H1 (cell line): ENCODE measurements around the gene TAF11L4. TPM values are rescaled to one million over a fixed set of nuclear protein-coding genes. Genes with fewer than 3 reads are reported as not detected.

Experiments used
- CTCF ChIA-PET: fragments of 300-600 bp; sonication (Branson Sonifier 250); formaldehyde crosslinking; loops from one replicate; lab custom pipeline; 2021; ENCODE audit not compliant: partially characterized antibody; lab: Charles Lee
- POLR2A ChIA-PET: fragments of 300-600 bp; sonication (Branson Sonifier 250); formaldehyde crosslinking; loops from one replicate; lab custom pipeline; 2021; ENCODE audit warnings: inconsistent platforms; ENCODE audit not compliant: partially characterized antibody; lab: Charles Lee
- DNase-seq, 2 experiments: peaks; one replicate each; pipeline versions ENCODE4 v3.0.0 to v3.0.0-alpha.2; 2010 to 2022; ENCODE audit warnings: low spot score in 2 of 2, low read depth in 1 of 2, mixed read lengths in 1 of 2
- FAIRE-seq: peaks from 2 replicates; lab custom pipeline; 2011; peaks lifted over from hg19 to GRCh38; lab: Jason Lieb, UNC
- H2AFZ ChIP-seq: 2 replicates; pipeline ENCODE4 v1.8.1; 2012; ENCODE audit warnings: low read length, inconsistent platforms
- H2AK5ac ChIP-seq: 2 replicates; pipeline ENCODE4 v1.6.1; 2013; ENCODE audit warnings: low read depth, low read length
- H2BK120ac ChIP-seq: replicated peaks from 2 replicates; pipeline ENCODE3; 2013; ENCODE audit warnings: low read depth, low read length, inconsistent platforms
- H2BK12ac ChIP-seq: 2 replicates; pipeline ENCODE4 v1.6.1; 2013; ENCODE audit warnings: low read depth, low read length
- H2BK15ac ChIP-seq: 2 replicates; pipeline ENCODE4 v1.6.1; 2013; ENCODE audit warnings: low read length
- H2BK20ac ChIP-seq: 2 replicates; pipeline ENCODE4 v1.6.1; 2013; ENCODE audit warnings: low read length
- H2BK5ac ChIP-seq: 2 replicates; pipeline ENCODE4 v1.6.1; 2013; ENCODE audit warnings: low read depth, low read length
- H3K14ac ChIP-seq: 2 replicates; pipeline ENCODE4 v1.6.1; 2013; ENCODE audit warnings: inconsistent platforms; ENCODE audit not compliant: insufficient read length
- H3K18ac ChIP-seq: 2 replicates; pipeline ENCODE4 v1.6.1; 2013; ENCODE audit warnings: low read length; ENCODE audit errors: extremely low read depth
- H3K23ac ChIP-seq: 2 replicates; pipeline ENCODE4 v1.6.1; 2013; ENCODE audit warnings: inconsistent platforms; ENCODE audit not compliant: insufficient read length
- H3K23me2 ChIP-seq: 2 replicates; pipeline ENCODE4 v1.6.1; 2013; ENCODE audit warnings: low read depth, low read length
- H3K27ac ChIP-seq: 2 replicates; pipeline ENCODE4 v1.6.1; 2011; ENCODE audit warnings: low read depth, low read length, inconsistent platforms
- H3K27me3 ChIP-seq, 4 experiments: replicated peaks in 1 of 4; 1 replicate in 1 of 4; 2 replicates in 3 of 4; pipeline versions ENCODE4 v1.6.1 to v1.8.1; 2011 to 2013; ENCODE audit warnings: low read length in 3 of 4, mild to moderate bottlenecking in 3 of 4, inconsistent platforms in 2 of 4, mixed read lengths in 2 of 4, moderate library complexity in 1 of 4; ENCODE audit not compliant: control insufficient read depth in 3 of 4, insufficient read depth in 3 of 4; ENCODE audit errors: extremely low read depth in 1 of 4
- H3K36me3 ChIP-seq, 4 experiments: 2 replicates each; pipeline versions ENCODE4 v1.6.1 to v1.8.1; 2011 to 2013; ENCODE audit warnings: mild to moderate bottlenecking in 4 of 4, low read length in 3 of 4, moderate library complexity in 2 of 4, control low read depth in 1 of 4, inconsistent platforms in 1 of 4; ENCODE audit not compliant: insufficient read depth in 4 of 4, control insufficient read depth in 2 of 4
- H3K4ac ChIP-seq: replicated peaks from 2 replicates; pipeline ENCODE3; 2013; ENCODE audit warnings: low read length, low read depth, mixed read lengths, inconsistent platforms; ENCODE audit not compliant: insufficient read length
- H3K4me1 ChIP-seq, 4 experiments: replicated peaks in 1 of 4; 1 replicate in 1 of 4; 2 replicates in 3 of 4; pipeline versions ENCODE4 v1.6.1 to v1.8.1; 2011 to 2013; ENCODE audit warnings: low read length in 3 of 4, inconsistent platforms in 2 of 4, mixed read lengths in 1 of 4; ENCODE audit not compliant: insufficient read depth in 4 of 4, control insufficient read depth in 3 of 4
- H3K4me2 ChIP-seq, 2 experiments: 2 replicates each; pipeline versions ENCODE4 v1.6.1 to v1.8.1; 2011 to 2013; ENCODE audit warnings: low read depth in 2 of 2, low read length in 2 of 2, control low read depth in 1 of 2, inconsistent platforms in 1 of 2, mild to moderate bottlenecking in 1 of 2; ENCODE audit not compliant: insufficient read depth in 1 of 2
- H3K4me3 ChIP-seq, 4 experiments: fragments of 200-600, 300-600 bp in 1 of 4; sonication (generic), shearing (Covaris generic), sonication (Bioruptor Twin) in 1 of 4; 2 replicates each; pipeline versions ENCODE4 v1.5.1 to v1.8.1; 2011 to 2016; ENCODE audit warnings: low read length in 4 of 4, low read depth in 3 of 4, control low read depth in 2 of 4, inconsistent platforms in 2 of 4, mild to moderate bottlenecking in 2 of 4, mixed read lengths in 1 of 4, moderate library complexity in 1 of 4; ENCODE audit not compliant: insufficient read depth in 2 of 4; ENCODE audit errors: extremely low read depth in 1 of 4
- H3K56ac ChIP-seq: replicated peaks from 2 replicates; pipeline ENCODE3; 2013; ENCODE audit warnings: low read depth, mild to moderate bottlenecking, mixed read lengths, low read length, inconsistent platforms; ENCODE audit not compliant: insufficient read length
- H3K79me1 ChIP-seq: 2 replicates; pipeline ENCODE4 v1.6.1; 2013; ENCODE audit warnings: low read depth, low read length, control low read depth
- H3K79me2 ChIP-seq, 2 experiments: 2 replicates each; pipeline versions ENCODE4 v1.6.1 to v1.8.1; 2012 to 2013; ENCODE audit warnings: low read length in 2 of 2, mild to moderate bottlenecking in 2 of 2, inconsistent platforms in 1 of 2; ENCODE audit not compliant: insufficient read depth in 2 of 2, control insufficient read depth in 1 of 2
- H3K9ac ChIP-seq, 4 experiments: replicated peaks in 1 of 4; 1 replicate in 1 of 4; 2 replicates in 3 of 4; pipeline versions ENCODE4 v1.6.1 to v1.8.1; 2011 to 2013; ENCODE audit warnings: low read depth in 3 of 4, low read length in 3 of 4, control low read depth in 2 of 4, mild to moderate bottlenecking in 2 of 4, moderate library complexity in 2 of 4, inconsistent platforms in 1 of 4; ENCODE audit errors: extremely low read depth in 1 of 4
- H3K9me3 ChIP-seq, 2 experiments: 2 replicates each; pipeline versions ENCODE4 v1.6.1 to v1.8.1; 2012 to 2013; ENCODE audit warnings: mild to moderate bottlenecking in 2 of 2, moderate library complexity in 2 of 2, control low read depth in 1 of 2, inconsistent platforms in 1 of 2, low read depth in 1 of 2, low read length in 1 of 2, mixed read lengths in 1 of 2; ENCODE audit not compliant: insufficient read depth in 2 of 2
- H4K20me1 ChIP-seq, 2 experiments: replicated peaks in 1 of 2; 2 replicates each; pipeline versions ENCODE3 to v1.8.1; 2011 to 2013; ENCODE audit warnings: inconsistent platforms in 2 of 2, low read length in 2 of 2, mild to moderate bottlenecking in 1 of 2; ENCODE audit not compliant: insufficient read depth in 2 of 2, control insufficient read depth in 1 of 2
- H4K5ac ChIP-seq: 2 replicates; pipeline ENCODE4 v1.6.1; 2013; ENCODE audit warnings: low read length, low read depth, mixed read lengths, inconsistent platforms; ENCODE audit not compliant: insufficient read length
- H4K8ac ChIP-seq: 2 replicates; pipeline ENCODE4 v1.8.0; 2013; ENCODE audit warnings: mild to moderate bottlenecking, moderate library complexity, low read length, inconsistent platforms; ENCODE audit not compliant: insufficient read depth; ENCODE audit errors: extremely low read depth
- H4K91ac ChIP-seq: replicated peaks from 2 replicates; pipeline ENCODE3; 2013; ENCODE audit warnings: low read length, mixed read lengths, inconsistent platforms; ENCODE audit not compliant: insufficient read length
- ATF3 ChIP-seq: IDR thresholded peaks from 2 replicates; pipeline ENCODE4 v1.6.1; 2011; ENCODE audit warnings: low read depth, mild to moderate bottlenecking, low read length; ENCODE audit not compliant: insufficient read depth
- HDAC2 ChIP-seq, 2 experiments: fragments of 300-600 bp in 1 of 2; sonication (generic) in 1 of 2; IDR thresholded peaks; 2 replicates each; pipeline ENCODE4 v1.6.1; 2011 to 2012; ENCODE audit warnings: low read depth in 2 of 2, low read length in 2 of 2, mild to moderate bottlenecking in 2 of 2, moderate library complexity in 2 of 2, borderline replicate concordance in 1 of 2, inconsistent platforms in 1 of 2
- JUN ChIP-seq: IDR thresholded peaks from 2 replicates; pipeline ENCODE4 v1.6.1; 2011; ENCODE audit warnings: low read depth, mild to moderate bottlenecking, improper control_type of control experiment, low read length
- RFX5 ChIP-seq: IDR thresholded peaks from 2 replicates; pipeline ENCODE4 v1.6.1; 2011; ENCODE audit warnings: low read depth, low read length, improper control_type of control experiment, borderline replicate concordance
- TEAD4 ChIP-seq: IDR thresholded peaks from 2 replicates; pipeline ENCODE4 v1.6.1; 2012; ENCODE audit warnings: low read depth, low read length, inconsistent platforms, mixed read lengths
- ZNF274 ChIP-seq: IDR thresholded peaks from 2 replicates; pipeline ENCODE4 v1.7.0; 2012; ENCODE audit warnings: low read length, borderline replicate concordance; ENCODE audit errors: extremely low read depth
- WGBS, 2 experiments: shearing (Covaris generic) in 1 of 2; methylation state at CpG; one replicate each; pipeline versions ENCODE4 v1.1.6 to v1.1.7; 2013 to 2015; ENCODE audit warnings: low lambda C conversion rate in 2 of 2, mixed read lengths in 2 of 2, inconsistent platforms in 1 of 2, low coverage in 1 of 2, missing lambda C conversion rate in 1 of 2; ENCODE audit not compliant: insufficient replicate concordance in 2 of 2, insufficient coverage in 1 of 2, insufficient read length in 1 of 2; ENCODE audit errors: extremely low coverage in 1 of 2, missing lambda C conversion rate in 1 of 2; 5-methylcytosine and 5-hydroxymethylcytosine counted together
- polyA plus RNA-seq, 7 experiments: library from polyadenylated mRNA; depleted of rRNA in 3 of 7; stranded (reverse) in 5 of 7; unstranded in 2 of 7; fragments of >200 nt in 5 of 7; fragments of 200-250 nt in 2 of 7; gene quantifications; 1 replicate in 5 of 7; 2 replicates in 1 of 7; 4 replicates in 1 of 7; pipeline versions ENCODE4 v1.2.1 to v1.2.3, GENCODE V29; 2011 to 2013; ENCODE audit warnings: missing spikeins in 2 of 7, mixed read lengths in 2 of 7
- total RNA-seq: library from RNA; stranded (reverse); fragmentation: NEBNext Ultra II Directional; extraction: Animal tissue kit (Norgen Biotek cat#: 25700); gene quantifications from 2 replicates; pipeline ENCODE4 v1.2.1, GENCODE V29; 2021

TAF11L4 gene
- total and polyA plus RNA-seq, 2 of the 8 experiments (the other 6 are each of a cell fraction or from before 2014, with no cell fraction given): not detected

GRCh38 chr5:17477573-17478265 is 43.9 kb upstream of the TAF11L4 start:
- Histone ChIP-seq H3K23me2 (no peaks in the 10 kb centered on the region), H3K9ac (no peak overlapping the region), H2BK20ac (no peak overlapping the region), H3K4me1 (no peaks in the 10 kb centered on the region), H3K79me1 (no peaks in the 10 kb centered on the region), H4K91ac (no peak overlapping the region), H3K18ac (no peak overlapping the region), H3K36me3 (no peaks in the 10 kb centered on the region), H2BK12ac (no peak overlapping the region), H3K79me2 (no peaks in the 10 kb centered on the region), H3K23ac (no peak overlapping the region), H3K4ac (no peak overlapping the region), H3K56ac (no peak overlapping the region), H3K4me3 (no peak overlapping the region), H3K14ac (no peak overlapping the region), H2BK120ac (no peak overlapping the region)
- WGBS, 2 experiments: 95% methylated on average over 7 of the region's 7 CpGs; no CpG with 5 or more reads in 1 of the 2 experiments
- POLR2A ChIA-PET: no interaction called here
- DNase-seq: no peak
- TF ChIP-seq TEAD4 (no peak), ZNF274 (no peak), RFX5 (no peak), ATF3 (no peak), JUN (no peak), HDAC2 (IDR thresholded peaks at IDR 0.05; ENCODE audit: borderline replicate concordance in 1 of 2, low read depth in 2 of 2, low read length in 2 of 2) (no peak)
- TF ChIP-seq, all 59 proteins: peak for 0
- Histone ChIP-seq H4K20me1 (no peaks in the 10 kb centered on the region), H3K4me2 (no peak overlapping the region), H2BK15ac (no peak overlapping the region), H4K5ac (no peak overlapping the region), H3K9me3 (no peaks in the 10 kb centered on the region), H3K27me3 (no peaks in the 10 kb centered on the region), H2AFZ (0 out of 2 replicates have a peak overlapping the region, but pooled peaks have one; percentile 79), H4K8ac (no peak overlapping the region), H2BK5ac (no peak overlapping the region), H2AK5ac (no peak overlapping the region), H3K27ac (no peak overlapping the region)
- CTCF ChIA-PET: interaction anchor here (3.2 kb wide), 1 partner anchor 12 kb away, joined by 8 read pairs; no protein-coding TSS in a partner anchor
- no peak for FAIRE-seq
